HG03571 (cell line): ENCODE results near the gene MARK4.
"Not testable (repeated sequence)": the region's sequence is repeated elsewhere in the genome, so short reads cannot be mapped to it uniquely, and the experiment has no call there.

ENCODE experiments used
- ATAC-seq: cut with Tn5 transposase; IDR thresholded peaks from one replicate; pipeline ENCODE4 v1.9.1; 2021; ENCODE audit not compliant: unreplicated experiment

The MARK4 gene

GRCh38 chr19:45250832-45251451 lies at the start of gene MARK4:
Gene MARK4, plus strand, starts transcription at chr19:45251271. Its CDS starts 318 bp downstream, at chr19:45251589.
- no peak for ATAC-seq

DNA sequence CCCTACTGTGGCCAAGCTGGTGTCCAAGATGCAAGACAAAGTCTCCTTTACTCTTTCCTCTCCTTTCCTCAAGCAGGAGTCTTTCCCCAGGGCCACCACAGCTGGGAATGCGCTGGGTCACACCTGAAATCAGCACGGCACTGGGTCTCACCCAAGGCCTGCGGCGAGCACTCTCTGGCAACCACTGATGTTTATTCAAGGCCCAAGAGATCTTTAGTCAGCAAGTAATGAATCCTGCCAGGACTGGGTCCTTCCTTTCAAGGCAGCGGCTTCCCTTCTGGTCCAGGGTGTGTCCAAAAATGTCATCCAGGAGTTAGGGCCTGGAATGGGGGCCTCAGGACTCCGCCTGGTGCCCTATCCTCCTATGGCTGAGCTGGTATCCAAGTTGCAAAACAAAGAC lies 48.4 kb upstream of the MARK4 start:
- ATAC-seq = no peak

DNA sequence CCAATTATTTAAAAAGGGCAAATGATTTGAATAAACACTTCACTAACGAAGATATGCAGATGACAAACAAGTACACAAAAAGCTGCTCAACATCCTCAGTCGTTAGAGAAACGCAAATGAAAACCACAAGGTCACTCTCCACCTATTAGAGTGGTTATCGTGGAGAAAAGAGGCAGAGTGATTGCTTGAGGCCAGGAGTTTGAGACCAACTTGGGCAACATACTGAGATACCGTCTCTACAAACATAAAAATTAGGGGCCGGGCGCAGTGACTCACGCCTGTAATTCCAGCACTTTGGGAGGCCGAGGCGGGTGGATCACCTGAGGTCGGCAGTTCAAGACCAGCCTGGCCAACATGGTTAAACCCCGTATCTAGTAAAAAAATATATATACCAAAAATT lies 45.3 kb upstream of the MARK4 start:
- ATAC-seq = no peak

DNA sequence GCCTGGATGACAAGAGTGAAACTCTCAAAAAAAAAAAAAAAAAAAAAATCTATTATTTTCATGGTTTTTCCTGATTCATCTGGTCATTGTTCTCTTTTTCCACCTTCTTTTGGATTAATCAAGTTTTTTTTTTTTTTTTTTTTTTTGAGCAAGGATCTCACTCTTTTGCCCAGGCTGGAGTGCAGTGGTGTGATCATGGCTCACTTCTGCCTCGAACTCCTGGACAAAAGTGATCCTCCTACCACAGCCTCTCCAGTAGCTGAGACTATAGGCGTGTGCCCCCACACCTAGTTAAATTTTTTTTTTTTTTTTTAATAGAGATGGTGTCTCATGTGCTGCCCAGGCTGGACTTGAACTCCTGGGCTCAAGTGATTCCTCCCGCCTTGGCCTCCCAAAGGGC lies 44.7 kb upstream of the MARK4 start:
- no peak for ATAC-seq

DNA sequence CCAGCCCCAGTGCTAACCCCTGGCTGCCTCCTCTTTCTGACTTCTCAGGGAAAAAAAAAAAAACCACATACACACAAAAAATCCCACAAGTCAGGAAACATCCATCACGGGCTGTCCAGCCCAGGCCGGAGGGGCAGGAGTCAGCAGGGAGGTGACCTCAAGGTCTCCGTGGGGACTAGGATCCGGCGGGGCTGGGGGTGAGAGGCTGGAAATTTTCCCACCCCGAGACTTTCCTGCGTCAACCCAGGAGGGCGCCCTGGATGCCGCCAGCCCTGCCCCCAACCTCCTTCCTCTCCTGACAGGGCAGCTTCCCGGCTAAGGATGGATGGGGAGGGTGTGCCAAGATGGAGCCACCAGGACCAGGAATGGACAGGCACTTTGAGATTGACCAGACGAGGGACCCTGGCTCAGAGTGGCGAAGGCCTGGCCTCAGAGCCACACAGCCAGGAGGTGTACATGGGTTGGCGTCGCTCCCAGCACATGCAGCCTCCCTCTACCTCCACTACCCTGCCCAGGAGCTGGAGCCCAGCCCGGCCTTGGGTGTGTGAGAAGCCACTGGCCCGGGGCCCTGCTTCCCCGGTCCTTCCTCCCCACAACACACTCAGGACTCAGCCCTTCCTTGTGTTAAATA lies 39.2 kb upstream of the MARK4 start:
- no peak for ATAC-seq

DNA sequence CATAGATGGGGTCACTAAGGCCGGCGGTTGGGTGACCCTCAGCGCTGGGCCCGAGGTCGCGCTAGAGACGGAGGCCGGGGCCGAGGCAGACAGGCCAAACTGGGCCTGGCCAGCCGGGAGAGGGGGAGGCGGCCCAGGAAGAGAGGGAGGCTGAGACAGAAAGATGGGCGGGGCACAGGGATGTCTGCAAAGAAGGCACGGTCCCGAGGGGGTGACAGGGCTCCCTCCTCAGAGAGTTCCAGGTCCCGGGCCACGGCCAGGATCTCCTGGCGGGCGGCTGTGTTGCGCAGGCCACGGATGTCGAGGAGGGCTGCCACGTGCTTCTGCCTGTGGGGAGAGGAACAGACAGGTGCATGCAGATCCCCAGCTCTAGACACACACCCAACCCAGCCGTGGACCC lies 38.0 kb upstream of the MARK4 start:
- ATAC-seq = no peak

DNA sequence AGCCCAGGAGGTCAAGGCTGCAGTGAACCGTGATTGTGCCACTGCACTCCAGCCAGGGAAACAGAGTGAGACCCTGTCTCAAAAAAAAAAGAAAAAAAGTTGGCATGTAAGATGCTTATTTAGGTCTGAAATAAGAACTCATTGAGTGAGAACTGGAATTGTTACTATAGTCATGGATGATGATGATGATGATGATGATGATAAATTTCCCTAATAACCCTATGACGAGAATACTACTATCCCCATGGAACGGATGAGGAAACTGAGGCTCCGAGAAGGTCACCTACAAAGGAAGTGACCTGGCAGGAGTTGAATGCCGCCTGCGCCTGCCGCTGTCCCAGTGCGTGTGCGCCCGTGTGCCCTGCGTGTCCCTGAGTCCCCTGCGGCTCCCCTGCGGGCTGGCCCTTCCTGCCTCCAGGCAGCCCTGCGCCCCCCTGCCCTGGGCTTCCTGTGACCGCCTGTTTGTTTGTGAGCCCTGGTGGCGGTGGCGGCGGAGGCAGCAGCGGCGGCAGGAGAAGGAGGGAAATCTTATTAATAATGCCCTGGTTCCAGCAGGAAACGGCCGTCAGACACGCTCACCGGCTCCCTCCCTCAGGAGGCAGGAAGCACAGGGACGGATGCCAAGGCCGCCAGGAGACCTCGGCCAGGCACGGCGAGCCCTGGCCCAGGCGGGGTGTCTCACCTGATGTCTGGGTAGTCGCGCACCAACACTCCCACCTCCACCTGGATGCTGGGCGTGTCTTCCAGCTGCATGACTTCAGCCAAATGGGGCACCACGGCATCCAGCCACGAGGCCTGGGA lies 35.5 kb upstream of the MARK4 start:
- no peak for ATAC-seq

DNA sequence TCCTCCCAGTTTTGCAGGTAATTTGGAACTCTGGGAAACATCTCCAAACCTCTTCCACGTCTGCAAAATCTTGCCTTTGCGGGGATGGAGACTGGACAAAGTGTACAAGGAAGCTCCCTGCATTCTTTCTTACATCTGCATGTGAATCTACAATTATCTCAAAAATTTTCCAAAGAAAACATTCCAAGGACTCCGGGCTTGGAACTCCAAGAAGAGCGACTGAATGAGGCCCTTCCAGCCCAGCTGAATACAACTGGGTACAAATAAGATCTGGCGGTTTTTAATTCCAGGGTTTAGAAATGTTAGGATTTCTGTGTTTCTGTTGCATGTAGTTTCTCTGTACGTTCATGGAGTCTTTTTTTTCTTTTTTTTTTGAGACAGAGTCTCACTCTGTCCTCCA lies 34.4 kb upstream of the MARK4 start:
- ATAC-seq = no peak

GRCh38 chr19:45217193-45217956 lies 33.7 kb upstream of the MARK4 start:
- ATAC-seq = no peak

- no peak for ATAC-seq
These were observed 33.1 kb upstream of the MARK4 start for GRCh38 chr19:45217957-45218334.

DNA sequence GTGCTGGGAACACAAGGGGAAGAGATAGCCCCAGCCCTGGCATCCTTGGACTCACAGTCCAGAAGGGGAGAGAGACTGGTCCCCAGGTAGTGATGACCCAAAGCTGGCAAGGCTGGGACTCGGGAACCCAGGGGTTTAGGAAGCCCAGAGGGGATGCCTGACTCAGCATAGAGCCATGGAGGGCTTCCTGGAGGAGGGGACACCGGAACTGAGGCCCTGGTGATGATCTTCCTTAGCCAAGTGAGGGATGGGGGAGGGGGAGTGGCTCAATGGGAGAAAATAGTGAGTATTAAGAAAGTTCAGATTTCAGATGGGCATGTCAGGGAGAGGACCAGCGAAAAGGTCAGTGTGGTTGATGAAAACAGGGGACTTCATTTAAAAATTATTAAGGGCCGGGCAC lies 32.6 kb upstream of the MARK4 start:
- no peak for ATAC-seq

DNA sequence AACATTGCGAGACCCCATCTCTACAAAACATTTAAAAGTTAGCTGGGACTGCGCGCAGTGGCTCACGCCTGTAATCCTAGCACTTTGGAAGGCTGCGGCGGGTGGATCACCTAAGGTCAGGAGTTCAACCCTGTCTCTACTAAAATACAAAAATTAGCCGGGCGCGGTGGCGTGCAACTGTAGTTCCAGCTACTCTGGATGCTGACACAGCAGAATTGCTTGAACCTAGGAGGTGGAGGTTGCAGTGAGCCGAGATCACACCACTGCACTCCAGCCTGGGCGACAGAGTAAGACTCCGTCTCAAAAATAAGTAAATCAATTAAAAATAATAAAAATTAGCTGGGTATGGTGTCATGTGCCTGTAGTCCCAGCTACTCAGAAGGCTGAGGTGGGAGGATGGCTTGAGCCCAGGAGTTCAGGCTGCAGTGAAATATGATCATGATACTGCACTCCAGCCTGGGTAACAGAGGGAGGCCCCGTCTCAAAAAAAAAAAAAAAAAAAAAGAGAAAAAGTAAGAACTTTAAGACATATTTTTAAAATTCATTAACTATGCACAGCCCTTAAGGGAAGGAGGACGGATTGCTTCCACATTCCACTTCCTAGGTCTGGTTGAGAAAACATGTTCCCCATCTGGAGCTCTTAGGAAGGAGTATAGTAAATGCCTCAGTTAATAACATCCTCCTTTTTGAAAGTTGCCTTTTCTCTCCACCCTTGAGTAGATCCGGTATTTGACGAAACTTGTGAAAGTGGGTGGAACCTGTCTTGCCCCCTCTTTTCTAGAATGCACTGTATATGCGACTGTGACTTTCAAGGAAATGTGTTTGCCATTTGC lies 31.9 kb upstream of the MARK4 start:
- ATAC-seq = no peak

GRCh38 chr19:45222724-45223123 lies 28.3 kb upstream of the MARK4 start:
- no peak for ATAC-seq

DNA sequence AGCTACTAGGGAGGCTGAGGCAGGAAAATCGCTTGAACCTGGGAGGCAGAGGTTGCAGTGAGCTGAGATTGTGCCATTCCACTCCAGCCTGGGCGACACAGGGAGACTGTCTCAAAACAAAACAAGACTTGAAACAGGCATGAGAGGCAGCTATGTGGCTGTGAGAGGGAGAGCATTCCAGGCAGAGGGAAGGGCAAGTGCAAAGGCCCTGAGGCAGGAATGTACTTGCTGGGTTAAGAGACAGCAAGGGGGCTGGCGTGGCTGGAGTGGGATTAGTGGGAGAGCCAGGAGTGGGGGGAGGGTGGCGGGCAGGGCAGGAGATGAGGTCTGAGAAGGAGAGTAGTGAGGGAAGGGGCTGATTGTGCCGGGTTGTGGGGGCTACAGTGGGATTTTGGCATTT lies 27.2 kb upstream of the MARK4 start:
- no peak for ATAC-seq

DNA sequence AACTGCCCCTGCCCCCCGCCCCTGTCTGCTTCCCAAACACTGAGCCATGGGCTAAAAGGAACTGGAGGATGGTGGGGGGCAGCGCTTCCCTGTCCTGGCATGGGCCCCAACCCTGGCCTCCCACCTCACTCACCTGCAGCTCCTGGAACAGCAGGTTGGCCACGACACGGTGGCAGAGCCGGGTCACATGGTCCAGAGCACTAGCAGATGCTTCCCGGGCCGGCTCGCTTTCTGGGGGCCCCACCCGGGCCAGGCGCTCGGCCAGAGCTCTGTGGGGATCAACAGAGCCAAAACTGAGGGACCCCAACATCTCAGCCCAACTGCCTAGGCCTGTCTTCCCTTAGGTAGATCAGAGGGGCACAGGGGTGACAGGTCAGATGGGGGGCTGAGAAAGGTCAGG lies 26.4 kb upstream of the MARK4 start:
- ATAC-seq = no peak

DNA sequence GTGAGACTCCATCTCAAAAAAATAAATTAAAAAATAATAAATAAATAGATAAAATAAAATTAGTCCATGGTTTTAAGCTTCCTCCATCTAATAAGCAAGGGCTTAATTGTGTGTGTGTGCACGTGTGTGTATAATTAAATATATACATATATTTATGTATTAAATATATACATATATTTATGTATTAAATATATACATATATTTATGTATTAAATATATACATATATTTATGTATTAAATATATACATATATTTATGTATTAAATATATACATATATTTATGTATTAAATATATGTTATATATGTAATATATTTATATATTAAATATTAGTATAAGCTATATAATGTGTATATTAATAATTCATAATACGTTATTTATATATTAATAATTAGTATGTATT lies 22.0 kb upstream of the MARK4 start:
- not testable (repeated sequence) for ATAC-seq

DNA sequence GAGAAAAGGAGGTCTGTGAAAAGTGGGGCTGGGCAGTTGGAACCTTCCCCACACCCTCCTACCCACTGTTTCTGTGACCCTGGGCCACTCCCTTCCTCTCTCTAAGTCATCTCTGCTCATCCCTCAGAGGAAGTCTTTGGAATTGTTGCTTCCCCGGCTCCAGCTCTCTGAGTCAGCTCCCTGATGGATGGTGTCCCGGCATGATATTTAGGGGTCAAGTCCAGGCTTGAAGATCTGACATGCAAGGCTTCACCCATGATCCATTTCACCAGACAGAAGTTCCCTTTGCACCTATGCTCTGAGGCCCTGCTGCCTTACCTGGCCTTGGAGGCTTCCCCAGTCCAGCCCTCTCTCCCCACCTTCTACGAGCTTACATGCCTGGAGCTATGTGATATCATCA lies 19.2 kb upstream of the MARK4 start:
- no peak for ATAC-seq

GRCh38 chr19:45234089-45234869 lies 16.8 kb upstream of the MARK4 start:
- ATAC-seq = no peak

DNA sequence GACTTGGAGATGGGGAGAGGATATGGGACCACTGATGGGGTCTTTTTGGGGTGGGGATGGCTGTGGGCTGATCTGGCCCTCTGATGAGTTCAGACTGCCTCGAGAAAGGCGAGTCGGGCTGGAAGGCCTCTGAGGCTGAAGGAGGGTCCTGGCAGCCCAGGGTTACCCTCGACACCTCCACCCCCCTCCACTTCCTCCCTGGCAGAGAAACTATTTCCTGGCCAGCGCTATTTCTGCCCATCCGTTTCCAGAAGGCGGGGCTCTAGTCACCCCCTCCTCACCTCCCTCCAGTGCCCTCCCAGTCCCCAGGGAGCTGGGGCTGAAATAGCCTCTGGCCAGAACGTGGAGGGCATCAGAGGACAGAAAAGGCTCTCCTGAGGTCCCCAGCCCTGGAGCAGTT lies 15.6 kb upstream of the MARK4 start:
- ATAC-seq = no peak

DNA sequence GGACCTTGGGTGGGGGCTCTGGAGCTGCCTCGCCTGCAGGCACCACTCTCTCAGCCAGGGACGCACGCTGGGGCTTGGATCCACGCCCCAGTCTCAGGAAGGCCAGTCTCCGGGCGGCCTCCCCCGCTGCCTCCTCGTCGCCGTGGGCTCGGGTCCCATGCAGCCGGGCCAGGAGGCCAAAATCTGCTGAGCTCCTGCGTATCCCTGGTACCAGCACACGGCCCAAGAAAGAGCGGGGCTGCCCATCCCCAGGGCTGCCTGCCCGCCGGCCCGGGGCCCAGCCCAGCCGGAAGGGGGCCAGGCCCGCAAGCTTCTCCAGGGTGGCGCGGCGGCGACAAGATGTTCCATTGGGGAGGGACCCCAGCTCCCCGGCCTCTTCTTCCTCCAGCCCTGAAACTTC lies 12.5 kb upstream of the MARK4 start:
- ATAC-seq = no peak
